LoVo (cell line): Measurements from ENCODE around the gene HIF1A.
A peak's percentile ranks its signal among the peaks of the same experiment; 100 is the strongest.
"Not testable (repeated sequence)": the region's sequence is repeated elsewhere in the genome, so short reads cannot be mapped to it uniquely, and the experiment has no call there.

ENCODE experiments used
- DNase-seq: peaks from one replicate; pipeline ENCODE4 v3.0.0-alpha.2; 2016; ENCODE audit warnings: low spot score

Gene HIF1A

GRCh38 chr14:61749264-61749663, 54.0 kb downstream of the HIF1A start:
- no peak for DNase-seq

GRCh38 chr14:61749867-61750266, 54.6 kb downstream of the HIF1A start:
- peak; percentile 50 for DNase-seq

GRCh38 chr14:61750708-61751474, 55.6 kb downstream of the HIF1A start:
- peak; percentile 91 for DNase-seq

GRCh38 chr14:61751475-61751989, 56.2 kb downstream of the HIF1A start:
- no peak for DNase-seq

- DNase-seq, result no peak
These were observed 57.3 kb downstream of the HIF1A start for GRCh38 chr14:61752626-61753025.

- no peak for DNase-seq
These were observed 58.3 kb downstream of the HIF1A start for GRCh38 chr14:61753631-61754030.

GRCh38 chr14:61754627-61755381, 59.5 kb downstream of the HIF1A start:
- DNase-seq, result no peak

GRCh38 chr14:61755382-61755742, 60.0 kb downstream of the HIF1A start:
- not testable (repeated sequence) for DNase-seq

GRCh38 chr14:61756135-61756534, 60.8 kb downstream of the HIF1A start:
- no peak for DNase-seq

GRCh38 chr14:61759878-61760277, 64.6 kb downstream of the HIF1A start:
- no peak for DNase-seq

- DNase-seq, result no peak
These were observed 66.2 kb downstream of the HIF1A start for GRCh38 chr14:61761557-61761956.

- peak; percentile 98 for DNase-seq
These were observed 66.9 kb downstream of the HIF1A start, which contains the start of gene SNAPC1 for GRCh38 chr14:61761959-61762786. TSS of gene SNAPC1 (plus strand) at chr14:61762420. CDS start at chr14:61762461, 41 bp downstream.

GRCh38 chr14:61764342-61765122, 69.2 kb downstream of the HIF1A start:
- no peak for DNase-seq

- no peak for DNase-seq
These were observed 70.1 kb downstream of the HIF1A start for GRCh38 chr14:61765225-61765943.

GRCh38 chr14:61766151-61766550, 70.8 kb downstream of the HIF1A start:
- DNase-seq, result no peak

GRCh38 chr14:61768240-61768639, 72.9 kb downstream of the HIF1A start:
- DNase-seq, result no peak

GRCh38 chr14:61769893-61770292, 74.6 kb downstream of the HIF1A start:
- DNase-seq, result no peak

GRCh38 chr14:61774861-61775260, 79.5 kb downstream of the HIF1A start:
- no peak for DNase-seq

GRCh38 chr14:61780125-61780524, 84.8 kb downstream of the HIF1A start:
- no peak for DNase-seq

- DNase-seq, result no peak
These were observed 102.0 kb downstream of the HIF1A start for GRCh38 chr14:61797309-61797708.
